Breast epithelium (tissue), 3 donors: ENCODE results near the gene STK4.

ENCODE experiments used
- CTCF ChIP-seq, 3 donors: fragments of 450-650 bp; IDR thresholded peaks; one replicate each; pipeline ENCODE4 v1.5.1; 2016 to 2017; ENCODE audit warnings: antibody characterized with exemption in 3 of 3, mild to moderate bottlenecking in 3 of 3, moderate library complexity in 3 of 3
- POLR2A ChIP-seq: fragments of 450-650 bp; IDR thresholded peaks from one replicate; pipeline ENCODE4 v1.6.1; 2016; ENCODE audit warnings: antibody characterized with exemption, mild to moderate bottlenecking, moderate library complexity

DNA sequence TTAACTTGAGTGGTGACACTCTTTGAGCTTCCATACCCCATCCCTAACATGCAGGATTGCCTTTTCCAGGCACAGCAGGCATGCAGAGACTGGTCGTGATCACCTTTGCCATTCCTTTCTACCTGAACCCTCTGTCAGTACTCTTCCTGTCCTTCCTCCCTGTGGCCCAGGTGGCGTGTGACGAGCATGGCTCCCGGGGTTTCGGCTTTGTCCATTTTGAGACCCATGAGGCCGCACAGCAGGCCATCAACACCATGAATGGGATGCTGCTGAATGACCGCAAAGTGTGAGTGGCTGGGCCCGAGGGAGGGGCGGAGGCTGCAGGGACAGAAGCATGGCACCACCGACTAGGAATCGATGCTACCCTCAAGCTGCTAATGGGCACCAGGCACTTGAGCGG is 49.7 kb upstream of the STK4 start:
- TF ChIP-seq CTCF (IDR thresholded peaks at IDR 0.05) (no peak), POLR2A (no peak)
